ENCODE results near the gene MAP3K3.

MAP3K3 gene

GRCh38 chr17:63641692-63642448, 19.7 kb downstream of the MAP3K3 start:
- DNase-seq, result no peak
- Histone ChIP-seq H3K36me3 (peaks cover 37% of the 10 kb centered on the region), H3K27me3 (ENCODE audit: insufficient read depth, low read depth, severe bottlenecking) (no peaks in the 10 kb centered on the region), H3K9me3 (ENCODE audit: severe bottlenecking) (no peaks in the 10 kb centered on the region), H3K4me3 (ENCODE audit: low read depth, low read length) (no peak overlapping the region), H3K27ac (no peak overlapping the region)
- no peak for TF ChIP-seq CTCF (IDR thresholded peaks at IDR 0.05; ENCODE audit: low read depth, low read length)

DNA sequence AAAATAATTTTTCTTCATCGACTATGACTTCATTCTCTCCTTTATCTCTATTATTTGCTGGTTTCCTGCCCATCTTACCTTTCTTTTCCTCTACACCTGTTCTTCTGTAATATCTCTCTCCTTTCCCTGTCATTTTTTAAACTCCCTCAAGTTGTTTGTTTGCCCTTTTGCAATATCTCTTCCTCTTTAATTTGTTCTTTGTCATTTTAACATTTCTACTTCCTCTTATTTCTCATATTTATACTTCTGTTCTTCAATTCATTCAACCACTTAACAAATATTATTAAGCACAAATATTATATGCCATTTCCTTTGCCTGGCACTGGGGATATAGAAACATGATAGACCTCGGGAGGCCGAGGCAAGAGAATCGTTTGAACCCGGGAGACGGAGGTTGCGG, 22.6 kb downstream of the MAP3K3 start:
- no peaks in the 10 kb centered on the region for H3K9me3 ChIP-seq (ENCODE audit: severe bottlenecking)
- H3K4me3 ChIP-seq (ENCODE audit: low read depth, low read length), result no peak overlapping the region
- H3K27ac ChIP-seq, result no peak overlapping the region
- no peak for TF ChIP-seq CTCF (IDR thresholded peaks at IDR 0.05; ENCODE audit: low read depth, low read length)
- H3K27me3 ChIP-seq (ENCODE audit: insufficient read depth, low read depth, severe bottlenecking), result no peaks in the 10 kb centered on the region
- DNase-seq, result no peak
- peaks cover 48% of the 10 kb centered on the region for H3K36me3 ChIP-seq

- no peak for DNase-seq
- TF ChIP-seq CTCF (IDR thresholded peaks at IDR 0.05; ENCODE audit: low read depth, low read length), result no peak
- Histone ChIP-seq H3K27ac (no peak overlapping the region), H3K27me3 (ENCODE audit: insufficient read depth, low read depth, severe bottlenecking) (no peaks in the 10 kb centered on the region), H3K4me3 (ENCODE audit: low read depth, low read length) (no peak overlapping the region), H3K9me3 (ENCODE audit: severe bottlenecking) (no peaks in the 10 kb centered on the region), H3K36me3 (peaks cover 54% of the 10 kb centered on the region)
These were observed 23.7 kb downstream of the MAP3K3 start for GRCh38 chr17:63645775-63646487.

GRCh38 chr17:63646488-63646806, 24.2 kb downstream of the MAP3K3 start:
- no peak for TF ChIP-seq CTCF (IDR thresholded peaks at IDR 0.05; ENCODE audit: low read depth, low read length)
- H3K9me3 ChIP-seq (ENCODE audit: severe bottlenecking), result no peaks in the 10 kb centered on the region
- peaks cover 54% of the 10 kb centered on the region for H3K36me3 ChIP-seq
- no peak overlapping the region for H3K27ac ChIP-seq
- no peaks in the 10 kb centered on the region for H3K27me3 ChIP-seq (ENCODE audit: insufficient read depth, low read depth, severe bottlenecking)
- DNase-seq, result no peak
- H3K4me3 ChIP-seq (ENCODE audit: low read depth, low read length), result no peak overlapping the region

GRCh38 chr17:63647065-63647725, 25.0 kb downstream of the MAP3K3 start:
- H3K9me3 ChIP-seq (ENCODE audit: severe bottlenecking), result no peaks in the 10 kb centered on the region
- H3K4me3 ChIP-seq (ENCODE audit: low read depth, low read length), result no peak overlapping the region
- H3K36me3 ChIP-seq, result peaks cover 49% of the 10 kb centered on the region
- no peak overlapping the region for H3K27ac ChIP-seq
- no peaks in the 10 kb centered on the region for H3K27me3 ChIP-seq (ENCODE audit: insufficient read depth, low read depth, severe bottlenecking)
- DNase-seq, result no peak
- no peak for TF ChIP-seq CTCF (IDR thresholded peaks at IDR 0.05; ENCODE audit: low read depth, low read length)
